Activated CD8-positive, alpha-beta T cell treated with anti-CD3 and anti-CD28 coated beads for 36 hours (primary cell): Measurements from ENCODE around the gene RBMS3. TPM values are rescaled to one million over a fixed set of nuclear protein-coding genes. Genes with fewer than 3 reads are reported as not detected.
A peak's percentile ranks its signal among the peaks of the same experiment; 100 is the strongest.
"Not testable (repeated sequence)": the region's sequence is repeated elsewhere in the genome, so short reads cannot be mapped to it uniquely, and the experiment has no call there.

Experiments
- ATAC-seq: fragments of 200-7000 bp; cut with Tn5 transposase; one replicate; pipeline ENCODE4 v1.10.0; 2021; ENCODE audit warnings: mild to moderate bottlenecking, moderate library complexity
- CTCF ChIA-PET: fragments of 350-600 bp; sonication (Branson Sonifier 250); formaldehyde crosslinking; loops from one replicate; lab custom pipeline; 2021; ENCODE audit warnings: antibody characterized with exemption; lab: Charles Lee
- POLR2A ChIA-PET: fragments of 350-600 bp; sonication (Branson Sonifier 250); formaldehyde crosslinking; loops from one replicate; lab custom pipeline; 2021; ENCODE audit warnings: antibody characterized with exemption; lab: Charles Lee
- DNase-seq: peaks from one replicate; pipeline ENCODE4 v3.0.0-alpha.2; 2020
- H3K27ac Mint-ChIP-seq: one replicate; pipeline ENCODE4 v1.8.0; 2021; ENCODE audit warnings: mild to moderate bottlenecking, mixed read lengths
- H3K27me3 Mint-ChIP-seq: one replicate; pipeline ENCODE4 v1.8.0; 2021; ENCODE audit warnings: mixed read lengths
- H3K36me3 Mint-ChIP-seq: one replicate; pipeline ENCODE4 v1.8.0; 2021; ENCODE audit warnings: low read depth, mixed read lengths
- H3K4me1 Mint-ChIP-seq: one replicate; pipeline ENCODE4 v1.8.0; 2021; ENCODE audit warnings: low read depth, mixed read lengths
- H3K4me3 Mint-ChIP-seq: one replicate; pipeline ENCODE4 v1.8.0; 2021; ENCODE audit warnings: mild to moderate bottlenecking, moderate library complexity, mixed read lengths
- H3K9me3 Mint-ChIP-seq: one replicate; pipeline ENCODE4 v1.8.0; 2021; ENCODE audit warnings: mixed read lengths
- CTCF ChIP-seq: fragments of 200-600 bp; IDR thresholded peaks from one replicate; pipeline ENCODE4 v1.8.0; 2022; ENCODE audit warnings: antibody characterized with exemption, mild to moderate bottlenecking
- intact Hi-C: fragments of 100-400 bp; cut with micrococcal nuclease; formaldehyde crosslinking; loops from one replicate; pipeline ENCODE4 v1.10.0; 2022
- total RNA-seq, 2 experiments: library from RNA; stranded (reverse); gene quantifications; one replicate each; pipeline ENCODE4 v1.2.3, GENCODE V29; 2021

RBMS3 gene
- total RNA-seq, 2 experiments from 2014 or later, result 2.3 to 2.8 TPM

- DNase-seq (peak; percentile 5), ATAC-seq (peak; percentile 56)
- no peak for TF ChIP-seq CTCF
- no peak overlapping the region for H3K27ac Mint-ChIP-seq
- no peak overlapping the region for H3K4me3 Mint-ChIP-seq
- ChIA-PET POLR2A (no interaction called here), CTCF (no interaction called here)
- H3K9me3 Mint-ChIP-seq, result no peaks in the 10 kb centered on the region
- peaks cover 5% of the 10 kb centered on the region for H3K27me3 Mint-ChIP-seq
- H3K36me3 Mint-ChIP-seq, result no peaks in the 10 kb centered on the region
- peaks cover 6% of the 10 kb centered on the region for H3K4me1 Mint-ChIP-seq
- intact Hi-C loops, result no loop called here
Measured at GRCh38 chr3:29515451-29515850, 234.6 kb downstream of the RBMS3 start.

- ChIA-PET POLR2A (no interaction called here), CTCF (no interaction called here)
- H3K9me3 Mint-ChIP-seq, result no peaks in the 10 kb centered on the region
- peaks cover 5% of the 10 kb centered on the region for H3K27me3 Mint-ChIP-seq
- no peaks in the 10 kb centered on the region for H3K36me3 Mint-ChIP-seq
- no peak overlapping the region for H3K27ac Mint-ChIP-seq
- H3K4me3 Mint-ChIP-seq, result no peak overlapping the region
- intact Hi-C loops, result no loop called here
- H3K4me1 Mint-ChIP-seq, result peaks cover 6% of the 10 kb centered on the region
- no peak for ATAC-seq
- no peak for TF ChIP-seq CTCF
- DNase-seq, result no peak
Measured at GRCh38 chr3:29516164-29516563, 235.3 kb downstream of the RBMS3 start.

- ChIA-PET POLR2A (no interaction called here), CTCF (no interaction called here)
- H3K4me1 Mint-ChIP-seq, result no peaks in the 10 kb centered on the region
- no peaks in the 10 kb centered on the region for H3K36me3 Mint-ChIP-seq
- DNase-seq (no peak), ATAC-seq (no peak)
- H3K4me3 Mint-ChIP-seq, result no peak overlapping the region
- peaks cover 3% of the 10 kb centered on the region for H3K27me3 Mint-ChIP-seq
- peaks cover 3% of the 10 kb centered on the region for H3K9me3 Mint-ChIP-seq
- no peak for TF ChIP-seq CTCF
- H3K27ac Mint-ChIP-seq, result no peak overlapping the region
- intact Hi-C loops, result no loop called here
Measured at GRCh38 chr3:29520764-29521163, 239.9 kb downstream of the RBMS3 start.

- DNase-seq (no peak), ATAC-seq (no peak)
- intact Hi-C loops, result no loop called here
- POLR2A ChIA-PET, result no interaction called here
- H3K36me3 Mint-ChIP-seq, result no peaks in the 10 kb centered on the region
- no peaks in the 10 kb centered on the region for H3K4me1 Mint-ChIP-seq
- H3K27me3 Mint-ChIP-seq, result peaks cover 3% of the 10 kb centered on the region
- no peak overlapping the region for H3K4me3 Mint-ChIP-seq
- peaks cover 3% of the 10 kb centered on the region for H3K9me3 Mint-ChIP-seq
- CTCF ChIA-PET, result no interaction called here
- no peak overlapping the region for H3K27ac Mint-ChIP-seq
- TF ChIP-seq CTCF, result no peak
Measured at GRCh38 chr3:29521293-29521692, 240.4 kb downstream of the RBMS3 start.

GRCh38 chr3:29521751-29522150 is 240.9 kb downstream of the RBMS3 start:
- Mint-ChIP-seq H3K4me1 (no peaks in the 10 kb centered on the region), H3K27ac (no peak overlapping the region), H3K4me3 (no peak overlapping the region), H3K27me3 (peaks cover 3% of the 10 kb centered on the region), H3K36me3 (no peaks in the 10 kb centered on the region), H3K9me3 (peaks cover 3% of the 10 kb centered on the region)
- CTCF ChIA-PET, result no interaction called here
- DNase-seq (no peak), ATAC-seq (no peak)
- TF ChIP-seq CTCF, result no peak
- POLR2A ChIA-PET, result no interaction called here
- intact Hi-C loops, result no loop called here

GRCh38 chr3:29524433-29524832 is 243.6 kb downstream of the RBMS3 start:
- H3K4me3 Mint-ChIP-seq, ATAC-seq, H3K36me3 Mint-ChIP-seq, H3K4me1 Mint-ChIP-seq, H3K27ac Mint-ChIP-seq, H3K9me3 Mint-ChIP-seq, CTCF ChIA-PET, DNase-seq, POLR2A ChIA-PET, intact Hi-C loops, H3K27me3 Mint-ChIP-seq: not testable (repeated sequence)
